Smooth muscle cell (in vitro differentiated cells): ENCODE results near the gene RNF14. TPM values are rescaled to one million over a fixed set of nuclear protein-coding genes. Genes with fewer than 3 reads are reported as not detected.

ENCODE experiments used
- DNase-seq: peaks from one replicate; lab custom pipeline; 2025; ENCODE audit not compliant: unreplicated experiment; lab: John Stamatoyannopoulos, UW
- H2AFZ ChIP-seq: fragments of 200-600 bp; sonication (generic); 2 replicates; pipeline ENCODE4 v1.6.0; 2016; ENCODE audit warnings: antibody characterized with exemption, low read depth, mild to moderate bottlenecking
- H3F3A ChIP-seq: fragments of 200-600 bp; sonication (generic); 2 replicates; pipeline ENCODE4 v1.6.0; 2017; ENCODE audit warnings: antibody characterized with exemption, low read depth
- H3K27ac ChIP-seq: fragments of 200-600 bp; sonication (generic); 2 replicates; pipeline ENCODE4 v1.5.1; 2016; ENCODE audit warnings: low read depth, mild to moderate bottlenecking
- H3K27me3 ChIP-seq: fragments of 200-600 bp; sonication (generic); 2 replicates; pipeline ENCODE4 v1.6.1; 2016; ENCODE audit warnings: low read depth, mild to moderate bottlenecking
- H3K36me3 ChIP-seq: fragments of 200-600 bp; sonication (generic); 2 replicates; pipeline ENCODE4 v1.5.1; 2016; ENCODE audit warnings: low read depth
- H3K4me1 ChIP-seq: fragments of 200-600 bp; sonication (generic); 2 replicates; pipeline ENCODE4 v1.5.1; 2016; ENCODE audit warnings: low read depth
- H3K4me2 ChIP-seq: fragments of 200-600 bp; sonication (generic); 2 replicates; pipeline ENCODE4 v1.6.0; 2016; ENCODE audit warnings: mild to moderate bottlenecking
- H3K4me3 ChIP-seq: fragments of 200-600 bp; sonication (generic); 2 replicates; pipeline ENCODE4 v1.5.1; 2016; ENCODE audit warnings: mild to moderate bottlenecking
- H3K79me2 ChIP-seq: fragments of 200-600 bp; sonication (generic); 2 replicates; pipeline ENCODE4 v1.6.0; 2016; ENCODE audit warnings: low read depth, mild to moderate bottlenecking
- H3K9ac ChIP-seq: fragments of 200-600 bp; sonication (generic); 2 replicates; pipeline ENCODE4 v1.6.0; 2016; ENCODE audit warnings: low read depth
- H3K9me3 ChIP-seq: fragments of 200-600 bp; sonication (generic); replicated peaks from 2 replicates; pipeline ENCODE4 v1.5.1; 2016; ENCODE audit warnings: low read depth
- H4K20me1 ChIP-seq: fragments of 200-600 bp; sonication (generic); 2 replicates; pipeline ENCODE4 v1.6.0; 2016; ENCODE audit warnings: low read depth
- CTCF ChIP-seq: fragments of 200-600 bp; sonication (generic); IDR thresholded peaks from 2 replicates; pipeline ENCODE4 v1.5.1; 2017; ENCODE audit warnings: borderline replicate concordance, mild to moderate bottlenecking, antibody characterized with exemption; ENCODE audit not compliant: insufficient read depth, poor library complexity, severe bottlenecking
- WGBS: methylation state at CpG from one replicate; pipeline ENCODE4 v1.1.7; 2016; ENCODE audit warnings: low lambda C conversion rate; 5-methylcytosine and 5-hydroxymethylcytosine counted together
- polyA plus RNA-seq: library from polyadenylated mRNA; unstranded; fragments of >200 nt; fragmentation: Nextera tagmentation; extraction: Ambion mirVana; gene quantifications from 2 replicates; pipeline ENCODE4 v1.2.1, GENCODE V29; 2016
- total RNA-seq: library from RNA; depleted of rRNA; stranded (reverse); fragments of >200 nt; gene quantifications from 2 replicates; pipeline ENCODE4 v1.2.3, GENCODE V29; 2014

The RNF14 gene
- total and polyA plus RNA-seq, 2 experiments from 2014 or later: 43.8 to 76.4 TPM

GRCh38 chr5:141969783-141970771 is 1.2 kb downstream of the RNF14 start:
- Histone ChIP-seq H3K4me3 (peak overlapping the region; percentile 81), H3F3A (peaks cover 4% of the 10 kb centered on the region), H2AFZ (peak overlapping the region; percentile 40), H3K79me2 (peaks cover 43% of the 10 kb centered on the region), H4K20me1 (peaks cover 43% of the 10 kb centered on the region), H3K27me3 (no peaks in the 10 kb centered on the region), H3K27ac (peak overlapping the region; percentile 84), H3K36me3 (peaks cover 6% of the 10 kb centered on the region), H3K4me2 (peak overlapping the region; percentile 97), H3K9me3 (no peaks in the 10 kb centered on the region), H3K9ac (peak overlapping the region; percentile 92), H3K4me1 (peaks cover 14% of the 10 kb centered on the region)
- no peak for DNase-seq
- WGBS: 88% methylated on average over 2 of the region's 2 CpGs
- no peak for TF ChIP-seq CTCF

- Histone ChIP-seq H3F3A (peaks cover 4% of the 10 kb centered on the region), H3K9me3 (no peaks in the 10 kb centered on the region), H3K27me3 (no peaks in the 10 kb centered on the region), H3K27ac (peak overlapping the region; percentile 39), H4K20me1 (peaks cover 66% of the 10 kb centered on the region), H2AFZ (no peak overlapping the region), H3K9ac (no peak overlapping the region), H3K4me1 (peaks cover 14% of the 10 kb centered on the region), H3K36me3 (peaks cover 13% of the 10 kb centered on the region), H3K4me3 (no peak overlapping the region), H3K79me2 (peaks cover 68% of the 10 kb centered on the region), H3K4me2 (peak overlapping the region; percentile 25)
- no peak for DNase-seq
- 23% methylated on average over 1 of the region's 1 CpG for WGBS
- no peak for TF ChIP-seq CTCF
These were observed 5.1 kb downstream of the RNF14 start for GRCh38 chr5:141973871-141974595.

GRCh38 chr5:141976176-141976575 is 7.3 kb downstream of the RNF14 start:
- TF ChIP-seq CTCF: no peak
- H3K27ac ChIP-seq: no peak overlapping the region
- H3K4me1 ChIP-seq: no peaks in the 10 kb centered on the region
- no peak overlapping the region for H3K4me3 ChIP-seq
- no peak overlapping the region for H3K9ac ChIP-seq
- no peaks in the 10 kb centered on the region for H3K27me3 ChIP-seq
- DNase-seq: no peak
- peaks cover 62% of the 10 kb centered on the region for H4K20me1 ChIP-seq
- no peak overlapping the region for H2AFZ ChIP-seq
- H3F3A ChIP-seq: no peaks in the 10 kb centered on the region
- peaks cover 49% of the 10 kb centered on the region for H3K79me2 ChIP-seq
- no peak overlapping the region for H3K4me2 ChIP-seq
- H3K9me3 ChIP-seq: no peaks in the 10 kb centered on the region
- peaks cover 23% of the 10 kb centered on the region for H3K36me3 ChIP-seq
- 97% methylated on average over 6 of the region's 6 CpGs for WGBS
